HEK293T (cell line): ENCODE results near the gene SIK3.

Source experiments
- ARNT ChIP-seq: fragments of 450-650 bp; IDR thresholded peaks from 2 replicates; pipeline ENCODE4 v1.6.1; 2017; ENCODE audit warnings: mild to moderate bottlenecking
- BHLHE40 ChIP-seq: fragments of 450-650 bp; IDR thresholded peaks from 2 replicates; pipeline ENCODE4 v1.6.1; 2016; ENCODE audit warnings: mild to moderate bottlenecking, moderate library complexity, borderline replicate concordance
- CTBP1 ChIP-seq: fragments of 450-650 bp; IDR thresholded peaks from 2 replicates; pipeline ENCODE4 v1.6.1; 2016; ENCODE audit warnings: borderline replicate concordance
- ELF4 ChIP-seq: fragments of 450-650 bp; IDR thresholded peaks from 2 replicates; pipeline ENCODE4 v1.6.1; 2017; ENCODE audit warnings: antibody characterized with exemption
- FOXK2 ChIP-seq: fragments of 450-650 bp; IDR thresholded peaks from 2 replicates; pipeline ENCODE4 v1.6.1; 2016; ENCODE audit warnings: mild to moderate bottlenecking
- L3MBTL2 ChIP-seq: fragments of 450-650 bp; conservative IDR thresholded peaks from 2 replicates; pipeline ENCODE4 v1.6.1; 2016; ENCODE audit warnings: mild to moderate bottlenecking
- LEF1 ChIP-seq: fragments of 450-650 bp; IDR thresholded peaks from 2 replicates; pipeline ENCODE4 v1.6.1; 2017; ENCODE audit warnings: mild to moderate bottlenecking, borderline replicate concordance
- SP1 ChIP-seq: fragments of 450-650 bp; IDR thresholded peaks from 2 replicates; pipeline ENCODE4 v1.6.1; 2017
- ZNF384 ChIP-seq: fragments of 450-650 bp; IDR thresholded peaks from 2 replicates; pipeline ENCODE4 v1.6.1; 2016

GRCh38 chr11:117097389-117098268 is 599 bp downstream of the SIK3 start:
- TF ChIP-seq ELF4 (no peak), FOXK2 (no peak), SP1 (no peak), BHLHE40 (no peak), ARNT (no peak), L3MBTL2 (no peak), LEF1 (no peak), ZNF384 (no peak), CTBP1 (no peak)
